Sciatic nerve (tissue), 2 donors: ENCODE data around the gene COL4A1. TPM values are rescaled to one million over a fixed set of nuclear protein-coding genes. Genes with fewer than 3 reads are reported as not detected.
A peak's percentile ranks its signal among the peaks of the same experiment; 100 is the strongest.

ENCODE experiments used
- ATAC-seq: fragments of 200-7000 bp; cut with Tn5 transposase; one replicate; pipeline ENCODE4 v1.9.1; 2020; ENCODE audit warnings: mild to moderate bottlenecking, moderate library complexity
- DNase-seq: peaks from one replicate; pipeline ENCODE4 v3.0.0-alpha.2; 2020; ENCODE audit warnings: low spot score
- intact Hi-C: fragments of 100-400 bp; cut with DNase I; formaldehyde crosslinking; loops from one replicate; pipeline ENCODE4 v1.14.2; 2022
- total RNA-seq: library from RNA; stranded (reverse); fragmentation: NEBNext Ultra II Directional; extraction: Animal tissue kit (Norgen Biotek cat#: 25700); gene quantifications from one replicate; pipeline ENCODE4 v1.2.1, GENCODE V29; 2021
- donor health status: DM: no; HTN: no; CAD: no.
- donor health status: DM: no; HTN: no; CAD: no.

The COL4A1 gene
- total RNA-seq, 1 donor from 2014 or later: 423 TPM

DNA sequence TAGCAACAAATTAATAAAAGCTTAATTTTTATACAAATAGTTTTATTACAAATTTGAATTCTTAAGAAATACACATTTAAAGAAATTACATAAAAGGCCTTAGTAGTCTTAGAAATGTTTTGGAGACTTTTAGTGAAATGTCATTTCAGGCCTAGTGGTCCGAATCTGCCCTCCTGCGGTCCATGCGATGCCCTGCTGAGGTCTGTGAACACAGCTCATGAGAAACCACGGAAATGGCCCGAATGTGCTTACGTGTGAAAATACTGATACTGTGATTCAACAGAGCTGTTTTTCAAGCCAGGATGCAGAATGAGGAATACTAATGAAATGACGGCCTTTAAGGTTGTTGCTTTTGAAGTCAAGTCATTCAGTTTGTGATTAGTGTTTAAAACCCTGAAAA is 157.9 kb downstream of the COL4A1 start:
- no peak for DNase-seq
- intact Hi-C loops: no loop called here
- ATAC-seq: no peak

DNA sequence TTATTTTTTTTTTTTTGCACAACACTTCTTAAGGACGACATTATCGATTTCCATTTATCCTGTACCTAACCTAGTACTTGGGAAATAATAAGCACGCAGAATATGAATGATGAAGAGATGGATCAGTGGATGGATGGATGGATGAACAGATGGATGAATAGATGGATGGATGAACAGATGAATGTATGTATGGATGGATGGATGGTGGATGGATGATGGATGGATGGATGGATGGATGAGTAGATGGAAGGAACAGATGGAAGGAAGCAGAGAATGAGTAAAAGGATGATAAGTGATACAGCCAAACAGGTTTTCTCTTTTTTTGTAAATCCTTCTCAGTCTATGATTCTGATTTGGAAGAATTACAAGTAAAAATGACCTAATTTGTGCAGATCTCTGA is 166.9 kb downstream of the COL4A1 start:
- no peak for ATAC-seq
- intact Hi-C loops: no loop called here
- DNase-seq: no peak

DNA sequence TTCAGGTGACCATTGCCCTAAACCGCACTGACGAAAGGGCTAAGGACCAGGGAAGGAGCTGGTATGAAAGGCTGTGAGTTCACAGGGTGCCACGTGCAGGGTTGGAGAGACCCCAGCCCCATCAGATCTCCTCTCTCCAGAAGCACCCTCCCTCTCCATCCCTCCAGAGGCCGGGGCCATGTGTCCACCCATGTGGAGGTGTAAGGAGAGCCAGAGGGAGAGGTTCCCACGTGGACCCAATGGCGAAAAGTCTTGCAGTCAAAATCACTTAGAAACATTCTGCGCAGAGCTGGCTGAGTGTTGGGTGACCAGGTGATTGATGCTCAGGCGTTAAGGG is 168.3 kb downstream of the COL4A1 start:
- ATAC-seq: peak; percentile 44

DNA sequence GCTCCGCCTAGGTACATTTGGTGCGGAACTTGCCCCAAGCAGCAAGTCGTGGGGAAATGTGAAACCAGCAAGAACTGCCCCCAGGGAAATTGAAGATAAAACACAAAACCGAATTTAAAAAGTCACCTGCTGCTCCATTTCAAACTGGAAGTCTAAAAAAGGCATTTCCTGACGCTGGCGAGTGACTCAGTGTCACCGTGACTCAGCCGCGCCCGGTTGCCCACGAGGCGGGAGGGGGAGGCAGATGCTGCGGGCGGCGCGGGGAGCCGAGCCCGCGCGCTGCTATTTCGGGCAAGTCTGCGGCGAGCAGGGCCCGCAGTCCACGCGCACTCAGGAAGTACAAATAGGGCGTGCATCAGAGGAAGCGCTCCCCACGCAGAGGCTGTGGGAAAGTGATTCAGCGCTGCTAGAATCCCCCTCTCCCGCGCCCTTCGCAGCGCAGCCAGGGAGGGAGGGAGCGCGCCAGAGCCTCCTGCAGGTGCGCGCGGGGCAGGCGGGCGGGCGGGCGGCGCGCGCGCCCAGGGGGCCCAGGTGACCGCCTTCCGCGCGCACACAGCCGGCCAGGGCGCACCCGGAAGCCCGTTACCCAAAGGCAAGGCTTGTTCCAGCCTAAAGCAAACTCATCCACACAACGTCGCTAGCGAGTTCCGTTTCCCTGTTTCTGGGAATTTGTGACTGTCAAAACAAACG is 168.8 kb downstream of the COL4A1 start:
- ATAC-seq: peak; percentile 70
- peak; percentile 79 for DNase-seq
- intact Hi-C loops: no loop called here

More for the DNA sequence above, 168.3 kb downstream of the COL4A1 start:
- no peak for DNase-seq
- intact Hi-C loops: no loop called here

DNA sequence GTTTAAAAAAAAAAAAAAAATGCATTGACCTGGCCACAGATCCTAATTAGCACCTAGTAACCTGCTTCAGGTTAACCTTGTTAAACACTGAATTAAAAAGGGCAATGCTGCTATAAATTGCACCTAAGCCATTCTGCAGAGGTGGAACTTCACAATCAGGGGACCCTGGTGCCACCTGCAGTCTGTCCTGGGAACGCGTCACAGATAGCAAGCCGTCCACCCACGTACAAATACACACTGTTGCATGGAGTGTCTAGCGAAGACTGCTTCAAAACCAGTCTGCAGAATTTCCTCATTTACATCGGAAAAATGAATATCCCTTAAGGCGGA is 169.3 kb downstream of the COL4A1 start:
- DNase-seq (no peak), ATAC-seq (peak; percentile 77)
- intact Hi-C loops: no loop called here

DNA sequence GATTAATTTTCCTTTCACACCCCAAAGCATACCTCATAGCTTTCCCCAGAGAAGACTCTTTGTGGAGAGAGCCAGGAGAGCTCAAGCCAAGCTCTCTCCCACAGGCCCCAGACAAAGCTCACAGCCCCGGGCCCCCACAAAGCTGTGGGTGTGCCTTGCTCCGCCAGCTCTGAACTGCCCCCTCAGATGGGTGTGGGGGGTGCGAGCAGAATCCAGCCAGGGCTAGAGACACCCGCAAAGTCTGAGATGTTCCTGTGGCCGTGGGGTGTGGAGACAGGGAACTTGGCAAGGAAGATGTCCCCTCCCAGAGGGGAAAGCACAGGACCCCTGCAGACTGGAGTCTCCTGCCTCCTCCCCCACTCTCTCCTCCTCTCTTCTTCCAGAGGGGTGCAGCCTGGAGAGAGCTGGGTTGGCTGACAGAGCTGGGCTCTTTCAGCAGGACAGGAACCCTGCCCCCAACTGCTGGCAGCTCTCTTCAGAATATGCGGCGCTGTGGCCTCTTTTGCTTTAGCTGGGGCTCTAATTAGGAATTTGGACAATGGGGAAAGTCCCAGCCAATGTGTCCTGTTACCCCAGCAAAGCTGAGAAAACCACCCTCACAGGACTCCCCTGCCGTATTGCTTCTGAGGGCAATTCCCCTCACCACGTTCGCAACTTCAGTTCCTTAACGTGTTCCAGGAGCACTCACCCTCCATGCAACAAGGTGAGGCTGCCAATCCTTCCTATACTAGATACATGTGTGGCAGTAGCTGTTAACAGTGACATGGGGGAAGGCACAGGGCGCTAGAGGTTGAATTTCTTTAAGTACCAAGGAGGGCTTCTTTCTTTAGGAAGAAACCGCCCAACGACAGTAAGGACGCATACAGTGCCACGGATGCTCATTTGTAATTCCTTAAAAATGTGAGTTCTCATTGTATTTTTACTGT is 170.0 kb downstream of the COL4A1 start:
- no peak for DNase-seq
- intact Hi-C loops: no loop called here
- no peak for ATAC-seq

DNA sequence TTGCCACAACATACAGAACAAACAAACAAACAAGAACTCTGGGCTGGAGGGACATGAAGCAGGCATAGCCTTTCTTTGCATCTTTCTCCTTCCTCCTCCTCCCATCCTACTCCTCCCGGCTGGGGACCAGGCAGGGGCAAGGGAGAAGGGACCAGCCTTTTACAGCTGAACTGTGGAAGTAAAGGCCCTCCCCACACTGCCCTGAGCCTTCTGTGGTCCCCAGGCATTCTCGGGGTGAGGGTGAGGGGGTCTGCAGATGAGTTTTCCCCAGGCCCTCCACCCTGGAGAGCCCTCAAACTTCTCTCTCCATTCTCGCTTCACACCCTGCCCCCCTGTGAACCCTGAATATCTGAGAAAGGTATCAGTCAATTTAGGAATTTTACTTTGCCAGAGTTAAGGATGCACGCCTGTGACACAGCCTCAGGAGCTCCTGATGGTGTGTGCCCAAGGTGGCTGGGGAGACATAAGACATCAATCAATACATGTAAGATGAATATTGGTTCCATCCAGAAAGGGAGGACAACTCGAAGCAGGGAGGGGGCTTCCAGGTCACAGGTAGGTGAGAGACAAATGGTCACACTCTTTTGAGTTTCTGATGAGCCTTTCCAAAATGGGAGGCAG is 170.9 kb downstream of the COL4A1 start:
- no peak for DNase-seq
- intact Hi-C loops: no loop called here

DNA sequence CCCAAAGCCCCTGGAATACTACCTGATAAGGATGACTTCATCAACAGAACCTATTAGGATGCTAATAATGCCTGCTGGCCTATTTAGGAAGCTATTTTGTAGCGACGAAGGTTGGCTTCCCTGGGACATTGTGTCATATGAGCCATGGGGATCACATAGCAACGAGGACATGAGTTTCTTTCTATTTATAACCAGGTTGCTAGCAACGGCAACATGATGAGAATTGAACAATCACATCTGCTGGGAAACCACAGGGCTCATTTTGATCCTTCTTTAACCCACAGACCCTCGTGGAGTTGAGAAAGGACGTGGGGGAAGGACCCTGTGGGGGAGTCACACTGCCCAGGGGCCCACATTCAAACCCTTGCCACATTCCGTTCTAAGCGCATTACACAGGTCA is 172.2 kb downstream of the COL4A1 start:
- DNase-seq (no peak), ATAC-seq (no peak)
- intact Hi-C loops: no loop called here

More for the DNA sequence above, 170.9 kb downstream of the COL4A1 start:
- ATAC-seq: no peak

DNA sequence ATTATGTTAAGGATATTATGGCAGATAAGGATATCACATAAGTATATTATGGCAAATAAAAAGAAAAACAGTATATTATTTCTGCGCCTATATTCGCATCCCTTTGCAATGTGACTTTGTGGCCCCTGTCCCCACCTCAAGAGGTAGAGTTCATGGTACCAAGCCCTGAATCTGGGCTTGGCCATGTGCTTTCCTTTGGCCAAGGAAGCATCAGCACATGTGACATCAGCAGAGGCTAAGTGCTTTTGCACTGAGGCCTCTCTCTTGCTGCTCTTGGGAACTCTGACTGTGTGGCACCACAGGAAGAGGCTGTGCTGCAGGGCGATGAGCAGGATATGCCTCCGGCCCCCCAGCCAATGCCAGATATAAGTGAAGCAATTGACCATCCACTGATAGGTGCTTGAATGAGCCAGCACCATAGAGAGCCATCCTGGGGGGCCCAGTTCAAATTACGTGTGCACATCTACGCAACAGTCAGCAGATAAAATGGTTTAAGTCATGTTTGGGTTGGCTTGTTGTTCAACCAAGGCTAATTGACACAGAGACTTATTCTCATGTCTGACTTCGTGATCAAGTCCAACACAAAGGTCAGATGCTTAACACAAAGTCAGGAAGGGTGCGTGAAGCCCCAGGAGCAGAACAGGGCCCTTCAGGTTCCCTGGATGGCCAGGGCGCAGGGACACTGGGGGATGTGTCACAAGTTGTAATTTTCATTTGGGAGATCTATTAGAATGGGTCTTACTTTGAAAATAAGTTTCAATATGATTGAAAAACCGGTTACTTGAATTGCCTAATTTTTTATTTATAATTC is 173.3 kb downstream of the COL4A1 start:
- ATAC-seq (no peak), DNase-seq (no peak)
- intact Hi-C loops: no loop called here

DNA sequence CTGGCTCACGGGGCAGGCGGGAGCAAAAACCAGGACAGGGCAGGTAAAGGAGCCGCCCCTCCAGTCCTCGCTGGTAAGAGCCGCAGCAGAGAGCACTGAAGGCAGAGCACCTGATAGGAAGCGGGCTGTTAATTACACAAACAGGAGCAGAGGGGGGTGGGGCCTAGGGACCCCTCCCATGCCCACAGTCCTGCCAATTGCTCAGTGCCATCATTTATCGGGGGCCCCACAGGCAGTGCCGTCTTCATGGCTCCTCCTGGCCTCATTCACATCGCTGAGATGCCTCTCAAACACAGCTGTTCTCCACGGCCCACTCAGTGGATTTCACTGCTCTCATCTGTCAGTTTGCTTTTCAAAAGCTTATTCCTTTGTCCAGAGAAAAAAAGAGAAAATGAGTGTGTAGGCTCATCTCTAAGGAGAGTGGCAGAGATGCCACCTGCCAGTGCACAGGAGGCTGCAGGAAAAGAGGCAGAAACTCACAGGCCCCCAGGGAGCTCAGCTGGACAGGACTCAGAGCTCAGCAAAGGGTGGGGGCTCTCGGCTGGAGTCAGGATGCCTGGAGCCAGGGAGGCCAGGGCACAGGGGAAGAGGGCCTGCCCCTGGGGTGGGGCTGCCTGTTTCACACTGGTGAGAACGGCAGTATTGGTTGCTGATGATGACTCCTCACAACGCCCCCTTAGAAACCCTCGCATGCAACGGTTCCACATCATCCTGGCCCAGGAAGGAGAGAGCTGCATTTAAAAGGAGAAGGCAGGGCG is 174.6 kb downstream of the COL4A1 start:
- ATAC-seq: peak; percentile 44
- intact Hi-C loops: no loop called here
- no peak for DNase-seq

DNA sequence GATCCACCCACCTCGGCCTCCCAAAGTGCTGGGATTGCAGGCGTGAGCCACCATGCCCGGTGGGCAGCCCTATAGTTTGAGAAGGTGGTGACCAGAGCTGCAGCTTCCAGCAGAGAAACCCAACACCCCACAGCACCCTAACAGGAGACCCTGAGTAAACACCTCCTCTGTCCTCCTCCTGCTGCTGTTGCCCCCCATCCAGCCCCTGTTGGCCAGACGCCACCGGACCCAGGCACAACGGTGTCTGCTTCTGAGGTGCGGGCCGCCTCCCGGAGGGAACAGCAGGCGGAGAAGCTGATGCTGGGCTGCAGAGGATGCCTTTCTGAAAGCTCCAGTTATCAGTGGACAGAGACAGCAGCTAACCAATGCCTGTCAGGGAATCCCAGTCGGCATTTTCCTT is 175.5 kb downstream of the COL4A1 start:
- no peak for ATAC-seq
- intact Hi-C loops: no loop called here

DNA sequence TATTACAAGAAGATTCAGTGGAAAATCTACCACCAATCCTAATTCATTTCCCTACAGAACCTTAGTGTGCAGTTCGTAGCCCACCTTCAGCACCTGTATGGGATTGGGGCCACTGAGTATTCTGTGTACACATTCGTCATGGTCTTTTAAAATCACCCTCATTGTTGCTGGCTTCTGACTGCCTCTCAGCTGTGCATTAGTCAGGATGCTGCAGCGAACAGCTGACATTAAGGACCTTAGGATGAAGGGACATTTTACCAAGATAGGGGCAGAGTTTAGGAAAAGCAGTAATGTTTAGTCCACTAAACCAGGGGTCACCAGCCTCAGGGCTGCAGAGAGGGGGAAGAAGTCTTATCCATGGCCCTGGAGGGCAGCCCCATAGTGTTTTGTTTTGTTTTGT is 176.5 kb downstream of the COL4A1 start:
- no peak for ATAC-seq
- intact Hi-C loops: no loop called here
- no peak for DNase-seq

More for the DNA sequence above, 175.5 kb downstream of the COL4A1 start:
- DNase-seq: no peak

DNA sequence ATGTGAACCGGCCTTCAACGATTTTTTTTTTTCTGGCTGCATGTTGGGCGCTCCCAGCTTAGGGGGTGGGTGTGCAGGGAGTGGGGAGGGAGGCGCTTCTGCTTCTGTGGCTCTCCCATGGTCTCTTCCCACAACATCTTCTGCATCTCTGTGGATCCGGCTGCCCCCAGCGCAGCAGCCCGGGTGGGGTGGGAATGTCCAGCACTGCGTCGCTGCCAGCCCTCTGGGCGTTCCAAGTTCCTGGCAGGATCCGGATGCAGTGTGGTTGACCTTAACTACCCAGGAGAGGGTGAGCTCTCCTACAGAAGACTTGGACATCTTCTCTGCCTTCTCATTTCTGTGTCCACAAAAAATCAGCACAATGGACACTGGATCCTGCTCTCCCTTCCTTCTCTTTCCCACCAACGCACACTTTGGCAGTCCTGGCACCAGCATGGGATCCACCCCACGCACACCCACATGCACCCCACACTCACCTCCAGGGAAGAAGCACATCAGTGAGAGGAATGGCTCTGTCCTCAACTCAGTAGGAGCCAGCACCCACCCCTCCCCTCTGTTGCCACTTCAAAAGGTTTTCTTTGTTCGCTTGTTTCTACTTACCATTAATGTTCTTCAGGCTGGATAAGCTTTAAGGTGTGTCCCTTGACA is 177.3 kb downstream of the COL4A1 start:
- ATAC-seq (no peak), DNase-seq (no peak)
- intact Hi-C loops: loop anchor here (10.0 kb wide), 1 partner anchor 1165 kb away; no protein-coding TSS in a partner anchor

DNA sequence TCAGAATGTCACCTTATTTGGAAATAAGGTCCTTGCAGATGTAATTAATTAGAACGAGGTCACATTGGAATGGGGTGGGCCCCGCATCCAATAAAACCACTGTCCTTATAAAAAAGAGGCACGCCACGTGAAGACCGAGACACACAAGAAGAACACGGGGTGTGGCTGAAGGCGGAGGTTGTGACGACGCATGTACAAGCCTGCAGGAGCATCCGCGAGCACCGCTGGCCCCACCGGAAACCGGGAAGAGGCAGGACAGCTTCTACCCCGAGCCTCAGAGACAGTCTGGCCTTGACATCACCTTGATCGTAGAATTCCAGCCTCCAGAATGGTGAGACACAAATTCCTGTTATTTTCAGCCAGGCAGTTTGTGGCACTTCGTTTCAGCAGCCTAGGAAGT is 177.9 kb downstream of the COL4A1 start:
- ATAC-seq: no peak
- intact Hi-C loops: loop anchor here (10.0 kb wide), 1 partner anchor 1164 kb away; no protein-coding TSS in a partner anchor
- DNase-seq: no peak

DNA sequence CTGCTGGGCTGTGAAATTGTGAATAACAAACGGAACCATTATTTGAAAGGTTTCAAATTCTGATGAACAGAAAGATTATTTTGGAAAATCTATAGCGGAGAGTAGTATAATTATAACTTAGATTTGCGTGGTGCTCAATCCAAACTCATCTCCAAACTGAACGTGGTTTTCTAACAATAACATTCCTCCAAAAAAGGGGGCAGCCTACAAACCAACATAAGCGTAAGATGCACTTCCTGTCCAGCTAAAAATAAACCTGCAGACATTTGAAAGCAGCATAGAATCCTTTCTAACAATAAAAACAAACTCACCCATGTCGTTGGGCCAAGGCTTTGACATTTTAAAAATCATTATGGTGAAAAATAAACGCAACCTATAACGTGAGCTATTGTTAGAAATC is 178.4 kb downstream of the COL4A1 start:
- no peak for ATAC-seq
- intact Hi-C loops: loop anchor here (10.0 kb wide), 1 partner anchor 1164 kb away; no protein-coding TSS in a partner anchor
- no peak for DNase-seq

DNA sequence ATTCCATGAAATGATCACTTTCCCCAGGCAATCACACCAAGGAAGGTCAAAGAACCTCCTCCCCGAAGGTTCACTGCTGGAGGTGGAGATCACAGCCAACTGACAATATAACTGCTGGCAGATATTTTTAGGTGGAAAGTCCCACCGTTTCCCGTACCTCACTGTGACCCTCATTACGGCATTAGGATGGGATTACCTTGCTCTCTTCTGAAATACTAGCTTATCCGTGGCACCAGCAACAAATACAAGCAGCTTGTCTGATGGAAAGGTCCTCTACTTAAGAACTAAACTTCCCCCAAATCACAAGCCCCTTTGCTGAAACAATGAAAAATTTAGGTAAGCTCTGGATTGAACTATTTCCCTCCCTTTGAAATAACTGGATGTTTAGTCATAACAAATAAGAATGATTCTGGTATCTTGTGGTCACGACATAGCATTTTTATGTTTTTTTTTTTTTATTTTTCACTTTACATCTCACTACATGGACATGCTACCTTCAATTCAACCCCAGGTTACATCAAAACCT is 178.9 kb downstream of the COL4A1 start:
- DNase-seq (no peak), ATAC-seq (no peak)
- intact Hi-C loops: loop anchor here (10.0 kb wide), 1 partner anchor 1163 kb away; no protein-coding TSS in a partner anchor

DNA sequence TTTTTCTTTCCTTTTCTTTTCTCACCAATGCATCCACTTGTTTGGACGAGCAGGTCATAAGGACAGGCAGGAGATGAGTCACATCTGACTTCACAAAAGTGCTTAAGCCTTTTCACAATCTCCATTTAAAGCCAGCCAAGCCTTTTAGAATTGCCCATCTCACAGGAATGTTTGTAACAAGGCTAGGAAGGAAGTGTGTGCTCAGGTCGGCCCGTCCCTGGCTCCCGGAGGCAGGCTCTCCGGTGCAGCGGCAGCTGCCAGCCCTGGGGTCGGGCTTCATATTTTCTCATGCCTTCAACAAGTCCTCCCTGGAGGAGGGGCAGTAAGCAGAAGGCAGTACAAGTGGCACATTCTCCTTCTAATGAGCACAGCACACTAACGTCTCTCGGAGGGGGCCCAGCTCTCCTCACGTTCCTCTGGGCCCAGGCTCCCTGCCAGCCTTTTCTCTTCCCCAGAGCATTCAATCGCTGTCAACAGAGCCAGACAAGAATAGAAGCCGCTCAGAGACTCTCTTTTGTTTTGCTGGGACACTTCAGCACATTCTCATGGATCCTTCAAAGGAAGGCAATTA is 180.5 kb downstream of the COL4A1 start:
- DNase-seq (no peak), ATAC-seq (peak; percentile 83)
- intact Hi-C loops: loop anchor here (10.0 kb wide), 1 partner anchor 1162 kb away; no protein-coding TSS in a partner anchor
